Liver (tissue), 9 donors: Measurements from ENCODE around the gene ARL3. TPM values are rescaled to one million over a fixed set of nuclear protein-coding genes. Genes with fewer than 3 reads are reported as not detected.

ENCODE experiments used
- DNase-seq: peaks from one replicate; pipeline ENCODE4 v3.0.0-alpha.2; 2017; ENCODE audit warnings: low spot score
- H3K27ac ChIP-seq, 2 donors: one replicate each; pipeline ENCODE4 v1.7.0; 2013; ENCODE audit warnings: inconsistent platforms in 2 of 2, low read length in 2 of 2, control low read depth in 1 of 2, low read depth in 1 of 2, mild to moderate bottlenecking in 1 of 2
- H3K27me3 ChIP-seq, 4 donors: one replicate each; pipeline versions ENCODE4 v1.6.1 to v1.7.0; 2013; ENCODE audit warnings: low read length in 3 of 4, inconsistent platforms in 1 of 4, mild to moderate bottlenecking in 1 of 4, moderate library complexity in 1 of 4; ENCODE audit not compliant: control insufficient read depth in 4 of 4, insufficient read depth in 4 of 4
- H3K36me3 ChIP-seq, 4 donors: one replicate each; pipeline versions ENCODE4 v1.6.1 to v1.7.0; 2013; ENCODE audit warnings: low read length in 3 of 4, mild to moderate bottlenecking in 3 of 4, low read depth in 1 of 4, moderate library complexity in 1 of 4; ENCODE audit not compliant: control insufficient read depth in 4 of 4, insufficient read depth in 3 of 4
- H3K4me1 ChIP-seq, 4 donors: one replicate each; pipeline versions ENCODE4 v1.6.1 to v1.7.0; 2013; ENCODE audit warnings: low read length in 3 of 4, mild to moderate bottlenecking in 3 of 4, moderate library complexity in 1 of 4; ENCODE audit not compliant: control insufficient read depth in 4 of 4, insufficient read depth in 4 of 4
- H3K4me3 ChIP-seq, 3 donors: one replicate each; pipeline versions ENCODE4 v1.6.1 to v1.7.0; 2013; ENCODE audit warnings: low read length in 3 of 3, control low read depth in 1 of 3, low read depth in 1 of 3, mild to moderate bottlenecking in 1 of 3
- H3K9ac ChIP-seq, 2 donors: one replicate each; pipeline ENCODE4 v1.7.0; 2013; ENCODE audit warnings: low read length in 2 of 2, mild to moderate bottlenecking in 2 of 2, moderate library complexity in 2 of 2, control low read depth in 1 of 2, low read depth in 1 of 2
- H3K9me3 ChIP-seq, 4 donors: one replicate each; pipeline versions ENCODE4 v1.6.1 to v1.7.0; 2013; ENCODE audit warnings: low read length in 3 of 4; ENCODE audit not compliant: control insufficient read depth in 4 of 4
- EGR1 ChIP-seq, 2 donors: IDR thresholded peaks; 2 replicates each; pipeline ENCODE4 v1.6.1; 2016 to 2018; ENCODE audit warnings: antibody characterized with exemption in 2 of 2, low read depth in 2 of 2
- FOXA1 ChIP-seq: IDR thresholded peaks from 2 replicates; pipeline ENCODE4 v1.6.1; 2016; ENCODE audit warnings: antibody characterized with exemption
- FOXA2 ChIP-seq: IDR thresholded peaks from 2 replicates; pipeline ENCODE4 v1.6.1; 2016; ENCODE audit warnings: antibody characterized with exemption
- GABPA ChIP-seq, 2 donors: IDR thresholded peaks in 1 of 2; conservative IDR thresholded peaks in 1 of 2; 2 replicates each; pipeline ENCODE4 v1.6.1; 2016; ENCODE audit warnings: antibody characterized with exemption in 2 of 2, mild to moderate bottlenecking in 1 of 2, moderate library complexity in 1 of 2
- HNF4A ChIP-seq, 2 donors: conservative IDR thresholded peaks; 2 replicates each; pipeline ENCODE4 v1.6.1; 2016; ENCODE audit warnings: antibody characterized with exemption in 2 of 2, mild to moderate bottlenecking in 2 of 2
- HNF4G ChIP-seq: IDR thresholded peaks from 2 replicates; pipeline ENCODE4 v1.6.1; 2016; ENCODE audit warnings: antibody characterized with exemption
- JUND ChIP-seq, 2 donors: IDR thresholded peaks; 2 replicates each; pipeline ENCODE4 v1.6.1; 2016; ENCODE audit warnings: antibody characterized with exemption in 2 of 2
- NR2F2 ChIP-seq: IDR thresholded peaks from 2 replicates; pipeline ENCODE4 v1.6.1; 2016; ENCODE audit warnings: antibody characterized with exemption
- RAD21 ChIP-seq, 2 donors: IDR thresholded peaks; 2 replicates each; pipeline ENCODE4 v1.6.1; 2016; ENCODE audit warnings: antibody characterized with exemption in 2 of 2, mild to moderate bottlenecking in 2 of 2
- RXRA ChIP-seq, 2 donors: IDR thresholded peaks; 2 replicates each; pipeline ENCODE4 v1.6.1; 2017 to 2018; ENCODE audit warnings: antibody characterized with exemption in 2 of 2, mild to moderate bottlenecking in 1 of 2
- SP1 ChIP-seq: IDR thresholded peaks from 2 replicates; pipeline ENCODE4 v1.6.1; 2018; ENCODE audit warnings: antibody characterized with exemption, mild to moderate bottlenecking
- TAF1 ChIP-seq: conservative IDR thresholded peaks from 2 replicates; pipeline ENCODE4 v1.6.1; 2016; ENCODE audit warnings: antibody characterized with exemption, mild to moderate bottlenecking
- YY1 ChIP-seq: IDR thresholded peaks from 2 replicates; pipeline ENCODE4 v1.6.1; 2016; ENCODE audit warnings: antibody characterized with exemption, mild to moderate bottlenecking
- WGBS: extraction: QIAGEN DNeasy Blood & Tissue Kit; methylation state at CpG from one replicate; pipeline ENCODE4 v1.1.7; 2013; 5-methylcytosine and 5-hydroxymethylcytosine counted together
- polyA plus RNA-seq, 2 donors: library from polyadenylated mRNA; stranded (reverse) in 1 of 2; unstranded in 1 of 2; fragments of 200-250 nt in 1 of 2; fragments of >200 nt in 1 of 2; fragmentation: Nextera tagmentation in 1 of 2; extraction: Ambion mirVana in 1 of 2; gene quantifications; one replicate each; pipeline versions ENCODE4 v1.2.1 to v1.2.3, GENCODE V29; 2013 to 2015
- total RNA-seq, 2 donors: library from RNA; depleted of rRNA; stranded (reverse); fragments of >200 nt; gene quantifications; one replicate each; pipeline ENCODE4 v1.2.3, GENCODE V29; 2014
- TF ChIP-seq, protein P1 (sequence below): fragments of 150-350 bp; IDR thresholded peaks from 2 replicates; pipeline ENCODE4 v1.5.1; 2017; ENCODE audit warnings: improper control_type of control experiment, low read depth, low read length; ENCODE audit not compliant: missing input control
- TF ChIP-seq, protein P2 (sequence below): IDR thresholded peaks from 2 replicates; pipeline ENCODE4 v1.6.1; 2016; ENCODE audit warnings: antibody characterized with exemption
- TF ChIP-seq, protein P3 (sequence below): IDR thresholded peaks from 2 replicates; pipeline ENCODE4 v1.6.1; 2016; ENCODE audit warnings: antibody characterized with exemption
- TF ChIP-seq, protein P4 (sequence below): IDR thresholded peaks from 2 replicates; pipeline ENCODE4 v1.6.1; 2016; ENCODE audit warnings: antibody characterized with exemption
- TF ChIP-seq, protein P5 (sequence below): IDR thresholded peaks from 2 replicates; pipeline ENCODE4 v1.6.1; 2016; ENCODE audit warnings: antibody characterized with exemption, mild to moderate bottlenecking
- donor health status: healthy.
- donor health status: healthy.
- donor health status: healthy.
- donor health status: healthy.
- donor health status: healthy.

ARL3 gene, protein sequence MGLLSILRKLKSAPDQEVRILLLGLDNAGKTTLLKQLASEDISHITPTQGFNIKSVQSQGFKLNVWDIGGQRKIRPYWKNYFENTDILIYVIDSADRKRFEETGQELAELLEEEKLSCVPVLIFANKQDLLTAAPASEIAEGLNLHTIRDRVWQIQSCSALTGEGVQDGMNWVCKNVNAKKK
- 1 to 10 TPM; 1.0 to 2.2 TPM for total RNA-seq
- 1 to 10 TPM; 2.4 to 2.5 TPM for polyA plus RNA-seq

DNA sequence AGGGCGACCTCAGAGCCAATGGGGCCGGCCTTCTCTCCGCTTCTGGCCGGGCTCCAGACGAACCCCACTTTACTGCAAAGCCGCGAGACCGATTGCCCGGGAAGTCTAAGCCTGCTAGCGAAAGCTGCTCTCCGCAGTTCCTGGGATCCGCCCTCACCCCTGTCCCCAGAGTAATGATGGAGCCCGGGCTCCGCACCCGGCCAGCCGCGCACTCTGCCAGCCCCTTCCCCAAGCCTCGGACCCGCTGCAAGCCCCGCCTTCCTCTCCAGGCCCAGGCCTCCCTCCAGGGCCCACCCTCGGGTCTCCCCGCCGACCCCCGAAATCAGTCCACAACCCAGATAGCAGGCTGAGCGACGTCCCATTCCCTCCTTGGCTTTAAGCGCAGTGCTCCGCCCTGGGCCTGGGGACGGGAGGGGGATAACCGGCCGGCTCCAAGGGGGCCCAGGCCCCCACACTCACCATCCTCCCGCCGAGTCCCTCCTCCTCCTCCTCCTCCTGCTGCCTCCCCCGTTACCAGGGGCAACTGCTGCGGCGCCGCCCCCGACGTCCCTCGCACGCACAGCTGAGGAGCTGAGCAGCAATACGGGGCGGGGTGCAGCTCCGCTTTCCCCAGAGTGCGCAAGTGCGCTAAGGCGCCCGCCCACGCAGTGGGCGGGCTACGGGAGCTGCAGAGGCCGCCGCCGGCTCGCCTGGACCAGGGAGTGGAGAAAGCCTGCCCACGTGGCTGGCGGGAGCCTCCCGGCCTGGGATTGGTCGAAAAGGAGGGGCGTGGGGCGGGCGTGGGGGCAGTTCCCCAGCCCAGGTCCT is at the start of gene ARL3:
TSS of gene ARL3 (minus strand) at position 584 of the 807 bp plus-strand sequence. CDS start at position 462, 122 bp downstream.
- H3K27me3 ChIP-seq, result no peaks in the 10 kb centered on the region
- TF ChIP-seq, protein P1, sequence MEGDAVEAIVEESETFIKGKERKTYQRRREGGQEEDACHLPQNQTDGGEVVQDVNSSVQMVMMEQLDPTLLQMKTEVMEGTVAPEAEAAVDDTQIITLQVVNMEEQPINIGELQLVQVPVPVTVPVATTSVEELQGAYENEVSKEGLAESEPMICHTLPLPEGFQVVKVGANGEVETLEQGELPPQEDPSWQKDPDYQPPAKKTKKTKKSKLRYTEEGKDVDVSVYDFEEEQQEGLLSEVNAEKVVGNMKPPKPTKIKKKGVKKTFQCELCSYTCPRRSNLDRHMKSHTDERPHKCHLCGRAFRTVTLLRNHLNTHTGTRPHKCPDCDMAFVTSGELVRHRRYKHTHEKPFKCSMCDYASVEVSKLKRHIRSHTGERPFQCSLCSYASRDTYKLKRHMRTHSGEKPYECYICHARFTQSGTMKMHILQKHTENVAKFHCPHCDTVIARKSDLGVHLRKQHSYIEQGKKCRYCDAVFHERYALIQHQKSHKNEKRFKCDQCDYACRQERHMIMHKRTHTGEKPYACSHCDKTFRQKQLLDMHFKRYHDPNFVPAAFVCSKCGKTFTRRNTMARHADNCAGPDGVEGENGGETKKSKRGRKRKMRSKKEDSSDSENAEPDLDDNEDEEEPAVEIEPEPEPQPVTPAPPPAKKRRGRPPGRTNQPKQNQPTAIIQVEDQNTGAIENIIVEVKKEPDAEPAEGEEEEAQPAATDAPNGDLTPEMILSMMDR, result no peak
- TF ChIP-seq FOXA2 (no peak), NR2F2 (no peak), HNF4G (no peak), JUND (IDR thresholded peaks at IDR 0.05) (peak in 1 of 2 donors; percentile 48), HNF4A (conservative IDR thresholded peaks at IDR 0.05) (no peak), FOXA1 (peak; percentile 42), EGR1 (IDR thresholded peaks at IDR 0.05; ENCODE audit: low read depth in 2 of 2) (peak; percentile 100), TAF1 (no peak), SP1 (peak; percentile 89), RAD21 (IDR thresholded peaks at IDR 0.05) (peak; percentile 15 to 24), RXRA (IDR thresholded peaks at IDR 0.05) (peak; percentile 10 to 24), GABPA (IDR thresholded peaks at IDR 0.05 in 1 of 2, conservative IDR thresholded peaks at IDR 0.05 in 1 of 2) (peak in 1 of 2 donors; percentile 52), YY1 (peak; percentile 73)
- TF ChIP-seq, protein P2, sequence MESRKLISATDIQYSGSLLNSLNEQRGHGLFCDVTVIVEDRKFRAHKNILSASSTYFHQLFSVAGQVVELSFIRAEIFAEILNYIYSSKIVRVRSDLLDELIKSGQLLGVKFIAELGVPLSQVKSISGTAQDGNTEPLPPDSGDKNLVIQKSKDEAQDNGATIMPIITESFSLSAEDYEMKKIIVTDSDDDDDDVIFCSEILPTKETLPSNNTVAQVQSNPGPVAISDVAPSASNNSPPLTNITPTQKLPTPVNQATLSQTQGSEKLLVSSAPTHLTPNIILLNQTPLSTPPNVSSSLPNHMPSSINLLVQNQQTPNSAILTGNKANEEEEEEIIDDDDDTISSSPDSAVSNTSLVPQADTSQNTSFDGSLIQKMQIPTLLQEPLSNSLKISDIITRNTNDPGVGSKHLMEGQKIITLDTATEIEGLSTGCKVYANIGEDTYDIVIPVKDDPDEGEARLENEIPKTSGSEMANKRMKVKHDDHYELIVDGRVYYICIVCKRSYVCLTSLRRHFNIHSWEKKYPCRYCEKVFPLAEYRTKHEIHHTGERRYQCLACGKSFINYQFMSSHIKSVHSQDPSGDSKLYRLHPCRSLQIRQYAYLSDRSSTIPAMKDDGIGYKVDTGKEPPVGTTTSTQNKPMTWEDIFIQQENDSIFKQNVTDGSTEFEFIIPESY, result peak; percentile 55
- TF ChIP-seq, protein P3, sequence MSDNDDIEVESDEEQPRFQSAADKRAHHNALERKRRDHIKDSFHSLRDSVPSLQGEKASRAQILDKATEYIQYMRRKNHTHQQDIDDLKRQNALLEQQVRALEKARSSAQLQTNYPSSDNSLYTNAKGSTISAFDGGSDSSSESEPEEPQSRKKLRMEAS, result peak; percentile 74
- TF ChIP-seq, protein P4, sequence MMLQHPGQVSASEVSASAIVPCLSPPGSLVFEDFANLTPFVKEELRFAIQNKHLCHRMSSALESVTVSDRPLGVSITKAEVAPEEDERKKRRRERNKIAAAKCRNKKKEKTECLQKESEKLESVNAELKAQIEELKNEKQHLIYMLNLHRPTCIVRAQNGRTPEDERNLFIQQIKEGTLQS, result no peak
- TF ChIP-seq, protein P5, sequence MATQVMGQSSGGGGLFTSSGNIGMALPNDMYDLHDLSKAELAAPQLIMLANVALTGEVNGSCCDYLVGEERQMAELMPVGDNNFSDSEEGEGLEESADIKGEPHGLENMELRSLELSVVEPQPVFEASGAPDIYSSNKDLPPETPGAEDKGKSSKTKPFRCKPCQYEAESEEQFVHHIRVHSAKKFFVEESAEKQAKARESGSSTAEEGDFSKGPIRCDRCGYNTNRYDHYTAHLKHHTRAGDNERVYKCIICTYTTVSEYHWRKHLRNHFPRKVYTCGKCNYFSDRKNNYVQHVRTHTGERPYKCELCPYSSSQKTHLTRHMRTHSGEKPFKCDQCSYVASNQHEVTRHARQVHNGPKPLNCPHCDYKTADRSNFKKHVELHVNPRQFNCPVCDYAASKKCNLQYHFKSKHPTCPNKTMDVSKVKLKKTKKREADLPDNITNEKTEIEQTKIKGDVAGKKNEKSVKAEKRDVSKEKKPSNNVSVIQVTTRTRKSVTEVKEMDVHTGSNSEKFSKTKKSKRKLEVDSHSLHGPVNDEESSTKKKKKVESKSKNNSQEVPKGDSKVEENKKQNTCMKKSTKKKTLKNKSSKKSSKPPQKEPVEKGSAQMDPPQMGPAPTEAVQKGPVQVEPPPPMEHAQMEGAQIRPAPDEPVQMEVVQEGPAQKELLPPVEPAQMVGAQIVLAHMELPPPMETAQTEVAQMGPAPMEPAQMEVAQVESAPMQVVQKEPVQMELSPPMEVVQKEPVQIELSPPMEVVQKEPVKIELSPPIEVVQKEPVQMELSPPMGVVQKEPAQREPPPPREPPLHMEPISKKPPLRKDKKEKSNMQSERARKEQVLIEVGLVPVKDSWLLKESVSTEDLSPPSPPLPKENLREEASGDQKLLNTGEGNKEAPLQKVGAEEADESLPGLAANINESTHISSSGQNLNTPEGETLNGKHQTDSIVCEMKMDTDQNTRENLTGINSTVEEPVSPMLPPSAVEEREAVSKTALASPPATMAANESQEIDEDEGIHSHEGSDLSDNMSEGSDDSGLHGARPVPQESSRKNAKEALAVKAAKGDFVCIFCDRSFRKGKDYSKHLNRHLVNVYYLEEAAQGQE, result no peak
- H3K9ac ChIP-seq, result peak within 1 kb of the TSS; percentile 58 to 62
- peaks cover 6 to 38% (median 24%) of the 10 kb centered on the region in 4 donors for H3K4me1 ChIP-seq
- WGBS, result under 1% methylated on average over 62 of the region's 62 CpGs
- H3K36me3 ChIP-seq, result no peaks in the 10 kb centered on the region
- DNase-seq, result peak; percentile 93
- peak within 1 kb of the TSS; percentile 73 to 98 (median 96) for H3K4me3 ChIP-seq
- peak within 1 kb of the TSS; percentile 86 to 90 for H3K27ac ChIP-seq
- H3K9me3 ChIP-seq, result no peaks in the 10 kb centered on the region
